ENCODE measurements around the gene FAM149B1. TPM values are rescaled to one million over a fixed set of nuclear protein-coding genes. Genes with fewer than 3 reads are reported as not detected.

Gene FAM149B1
- total and polyA plus RNA-seq, 10 of the 15 experiments (the other 5 are each of a cell fraction or from before 2014, with no cell fraction given) = 6.6 to 20.9 (median 11.2) TPM

- ChIA-PET POLR2A (interaction anchor here (0.6 to 3.7 kb wide), 7 partner anchors 11 to 1718 kb away, joined by 3 to 19 read pairs (median 4); no protein-coding TSS in a partner anchor), RAD21 (ENCODE audit: unreplicated experiment) (interaction anchor here (0.5 to 1.1 kb wide), 3 partner anchors 25 to 186 kb away, joined by 3 to 5 read pairs (median 4); no protein-coding TSS in a partner anchor), SMC1A (ENCODE audit: uncharacterized antibody, unreplicated experiment) (interaction anchor here (0.6 to 2.0 kb wide), 10 partner anchors 8 to 1428 kb away, joined by 3 to 5 read pairs (median 4); no protein-coding TSS in a partner anchor), CTCF (interaction anchor here (0.6 to 1.6 kb wide), 5 partner anchors 10 to 356 kb away, joined by 3 to 6 read pairs (median 4); no protein-coding TSS in a partner anchor)
- no peak for FAIRE-seq
- in situ Hi-C loops (cut with MboI) (no loop called here), intact Hi-C loops (cut with micrococcal nuclease; ENCODE audit: unreplicated experiment) (loop anchor here (5.0 kb wide), 1 partner anchor 167 kb away; the partner anchor contains the start of gene ANXA7)
- Histone ChIP-seq H3K9me3 (replicated peaks; ENCODE audit: control insufficient read depth, insufficient read depth, low read length) (no peaks in the 10 kb centered on the region), H3K9ac (ENCODE audit: control insufficient read depth, insufficient read depth, low read length) (peak overlapping the region; percentile 92), H3K27me3 (replicated peaks in 1 of 2; ENCODE audit: control insufficient read depth in 2 of 2, insufficient read depth in 2 of 2, low read length in 1 of 2) (no peaks in the 10 kb centered on the region), H3K4me2 (ENCODE audit: control insufficient read depth, insufficient read depth) (peak overlapping the region; percentile 94), H3K36me3 (ENCODE audit: control insufficient read depth in 2 of 2, insufficient read depth in 2 of 2, low read length in 1 of 2) (peaks cover 1 to 11% of the 10 kb centered on the region in 2 experiments), H3K4me3 (peak overlapping the region; percentile 89), H3K4me1 (ENCODE audit: control insufficient read depth, insufficient read depth, low read length) (peaks cover 4% of the 10 kb centered on the region), H3K79me2 (ENCODE audit: control insufficient read depth, insufficient read depth, low read length) (peaks cover 57% of the 10 kb centered on the region), H4K20me1 (ENCODE audit: control insufficient read depth, insufficient read depth) (no peaks in the 10 kb centered on the region), H3K27ac (ENCODE audit: control insufficient read depth, insufficient read depth) (0 out of 2 replicates have a peak overlapping the region, but pooled peaks have one; percentile 30), H2AFZ (ENCODE audit: control insufficient read depth, low read depth, low read length) (no peak overlapping the region)
- TF ChIP-seq RAD51 (IDR thresholded peaks at IDR 0.05) (no peak), IRF4 (IDR thresholded peaks at IDR 0.05; ENCODE audit: low read depth, low read length) (no peak), BCLAF1 (IDR thresholded peaks at IDR 0.05) (no peak), LARP7 (IDR thresholded peaks at IDR 0.05) (no peak), SKIL (IDR thresholded peaks at IDR 0.05; ENCODE audit: low read depth, poor library complexity, severe bottlenecking) (no peak), PBX3 (IDR thresholded peaks at IDR 0.05; ENCODE audit: insufficient replicate concordance, low read depth, low read length) (no peak), HCFC1 (IDR thresholded peaks at IDR 0.05; ENCODE audit: low read length) (no peak), CBFB (IDR thresholded peaks at IDR 0.05; ENCODE audit: low read depth) (no peak), SIX5 (IDR thresholded peaks at IDR 0.05; ENCODE audit: low read depth, low read length, severe bottlenecking) (no peak), SMAD1 (IDR thresholded peaks at IDR 0.05; ENCODE audit: low read depth, partially characterized antibody) (no peak), MYB (IDR thresholded peaks at IDR 0.05; ENCODE audit: borderline replicate concordance, low read depth, low read length) (no peak), IRF3 (IDR thresholded peaks at IDR 0.05) (no peak)
- BruUV-seq (replicated peaks) = no TSS peak
- 1% methylated on average over 8 of the region's 8 CpGs for WGBS (ENCODE audit: insufficient coverage, insufficient replicate concordance, low lambda C conversion rate, missing lambda C conversion rate)
- no peak for DNase-seq (ENCODE audit: low read depth, low spot score)
- ATAC-seq = no peak
Observed at GRCh38 chr10:73244866-73245477, 77.1 kb downstream of the FAM149B1 start.
